ENCODE measurements around the gene ADGRA3. TPM values are rescaled to one million over a fixed set of nuclear protein-coding genes. Genes with fewer than 3 reads are reported as not detected.

Gene ADGRA3
- total and polyA plus RNA-seq, 2 experiments from 2014 or later, result 16.2 to 73.9 TPM

- Histone ChIP-seq H3F3A (replicated peaks; ENCODE audit: low read depth) (no peaks in the 10 kb centered on the region), H4K20me1 (replicated peaks; ENCODE audit: insufficient read depth) (peaks cover 8% of the 10 kb centered on the region; the same call in 1 of the 2 replicates), H3K4me2 (no peak overlapping the region), H3K27me3 (ENCODE audit: insufficient read depth) (no peaks in the 10 kb centered on the region), H3K4me1 (ENCODE audit: insufficient read depth) (peaks cover 21% of the 10 kb centered on the region), H3K4me3 (no peak overlapping the region), H3K9me2 (ENCODE audit: insufficient read depth) (no peaks in the 10 kb centered on the region), H3K27ac (ENCODE audit: low read depth) (no peak overlapping the region; the same call in 1 of the 2 replicates), H3K36me3 (ENCODE audit: insufficient read depth) (peaks cover 4% of the 10 kb centered on the region; the same call in 1 of the 2 replicates), H3K79me2 (replicated peaks; ENCODE audit: insufficient read depth) (peaks cover 7% of the 10 kb centered on the region; the same call in 1 of the 2 replicates), H2AFZ (no peak overlapping the region)
- Mint-ChIP-seq H3K36me3 (ENCODE audit: low read depth) (peaks cover 25% of the 10 kb centered on the region), H3K27ac (no peak overlapping the region), H3K4me3 (no peak overlapping the region), H3K4me1 (peaks cover 31% of the 10 kb centered on the region), H3K9me3 (peaks cover 3% of the 10 kb centered on the region; the same call in 1 of the 3 replicates), H3K27me3 (ENCODE audit: insufficient read depth, low read depth, poor library complexity) (peaks cover 1% of the 10 kb centered on the region)
- ATAC-seq (no peak), DNase-seq (ENCODE audit: low spot score) (no peak)
- TF ChIP-seq STAT1 (IDR thresholded peaks at IDR 0.05; ENCODE audit: unreplicated experiment) (no peak), NANOG (IDR thresholded peaks at IDR 0.05; ENCODE audit: borderline replicate concordance) (no peak), CREB1 (CRISPR knock-in tag; IDR thresholded peaks at IDR 0.05; ENCODE audit: low read depth) (no peak), ZNF462 (CRISPR knock-in tag; IDR thresholded peaks at IDR 0.05) (no peak), EZH2 (IDR thresholded peaks at IDR 0.05; ENCODE audit: low read depth, unreplicated experiment) (no peak), EZH2phosphoT487 (IDR thresholded peaks at IDR 0.05; ENCODE audit: unreplicated experiment) (no peak), ZNF114 (CRISPR knock-in tag; IDR thresholded peaks at IDR 0.05) (no peak), ZNF331 (CRISPR knock-in tag; IDR thresholded peaks at IDR 0.05; ENCODE audit: low read depth) (no peak), JUNB (IDR thresholded peaks at IDR 0.05; ENCODE audit: unreplicated experiment) (no peak), POLR2AphosphoS5 (IDR thresholded peaks at IDR 0.05; ENCODE audit: low read depth) (no peak), CTCF (conservative IDR thresholded peaks at IDR 0.05; ENCODE audit: low read depth in 2 of 2) (no peak)
- TF ChIP-seq, protein P1, sequence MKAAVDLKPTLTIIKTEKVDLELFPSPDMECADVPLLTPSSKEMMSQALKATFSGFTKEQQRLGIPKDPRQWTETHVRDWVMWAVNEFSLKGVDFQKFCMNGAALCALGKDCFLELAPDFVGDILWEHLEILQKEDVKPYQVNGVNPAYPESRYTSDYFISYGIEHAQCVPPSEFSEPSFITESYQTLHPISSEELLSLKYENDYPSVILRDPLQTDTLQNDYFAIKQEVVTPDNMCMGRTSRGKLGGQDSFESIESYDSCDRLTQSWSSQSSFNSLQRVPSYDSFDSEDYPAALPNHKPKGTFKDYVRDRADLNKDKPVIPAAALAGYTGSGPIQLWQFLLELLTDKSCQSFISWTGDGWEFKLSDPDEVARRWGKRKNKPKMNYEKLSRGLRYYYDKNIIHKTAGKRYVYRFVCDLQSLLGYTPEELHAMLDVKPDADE (IDR thresholded peaks at IDR 0.05), result no peak
- TF ChIP-seq, protein P2, sequence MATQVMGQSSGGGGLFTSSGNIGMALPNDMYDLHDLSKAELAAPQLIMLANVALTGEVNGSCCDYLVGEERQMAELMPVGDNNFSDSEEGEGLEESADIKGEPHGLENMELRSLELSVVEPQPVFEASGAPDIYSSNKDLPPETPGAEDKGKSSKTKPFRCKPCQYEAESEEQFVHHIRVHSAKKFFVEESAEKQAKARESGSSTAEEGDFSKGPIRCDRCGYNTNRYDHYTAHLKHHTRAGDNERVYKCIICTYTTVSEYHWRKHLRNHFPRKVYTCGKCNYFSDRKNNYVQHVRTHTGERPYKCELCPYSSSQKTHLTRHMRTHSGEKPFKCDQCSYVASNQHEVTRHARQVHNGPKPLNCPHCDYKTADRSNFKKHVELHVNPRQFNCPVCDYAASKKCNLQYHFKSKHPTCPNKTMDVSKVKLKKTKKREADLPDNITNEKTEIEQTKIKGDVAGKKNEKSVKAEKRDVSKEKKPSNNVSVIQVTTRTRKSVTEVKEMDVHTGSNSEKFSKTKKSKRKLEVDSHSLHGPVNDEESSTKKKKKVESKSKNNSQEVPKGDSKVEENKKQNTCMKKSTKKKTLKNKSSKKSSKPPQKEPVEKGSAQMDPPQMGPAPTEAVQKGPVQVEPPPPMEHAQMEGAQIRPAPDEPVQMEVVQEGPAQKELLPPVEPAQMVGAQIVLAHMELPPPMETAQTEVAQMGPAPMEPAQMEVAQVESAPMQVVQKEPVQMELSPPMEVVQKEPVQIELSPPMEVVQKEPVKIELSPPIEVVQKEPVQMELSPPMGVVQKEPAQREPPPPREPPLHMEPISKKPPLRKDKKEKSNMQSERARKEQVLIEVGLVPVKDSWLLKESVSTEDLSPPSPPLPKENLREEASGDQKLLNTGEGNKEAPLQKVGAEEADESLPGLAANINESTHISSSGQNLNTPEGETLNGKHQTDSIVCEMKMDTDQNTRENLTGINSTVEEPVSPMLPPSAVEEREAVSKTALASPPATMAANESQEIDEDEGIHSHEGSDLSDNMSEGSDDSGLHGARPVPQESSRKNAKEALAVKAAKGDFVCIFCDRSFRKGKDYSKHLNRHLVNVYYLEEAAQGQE (IDR thresholded peaks at IDR 0.05; ENCODE audit: unreplicated experiment), result no peak
Measured at GRCh38 chr4:22476011-22476410, 39.9 kb downstream of the ADGRA3 start.

Data from GM23338 (cell line).